Adrenal gland (tissue), 12 donors: ENCODE measurements around the gene PRPF40A. TPM values are rescaled to one million over a fixed set of nuclear protein-coding genes. Genes with fewer than 3 reads are reported as not detected.
A peak's percentile ranks its signal among the peaks of the same experiment; 100 is the strongest.
"Not testable (repeated sequence)": the region's sequence is repeated elsewhere in the genome, so short reads cannot be mapped to it uniquely, and the experiment has no call there.

Experiments used
- DNase-seq, 7 donors: peaks; one replicate each; pipeline ENCODE4 v3.0.0-alpha.2; 2019 to 2020
- H3K27ac ChIP-seq, 5 donors: fragments of 200-600 bp; sonication (generic) in 4 of 5; 1 replicate in 3 of 5; 2 replicates in 2 of 5; pipeline versions ENCODE4 v1.5.1 to v1.8.0; 2016 to 2020; ENCODE audit warnings: mild to moderate bottlenecking in 1 of 5
- H3K27me3 ChIP-seq: fragments of 200-600 bp; 2 replicates; pipeline ENCODE4 v1.8.0; 2021
- H3K36me3 ChIP-seq, 2 donors: fragments of 200-600 bp; replicated peaks in 1 of 2; 1 replicate in 1 of 2; 2 replicates in 1 of 2; pipeline versions ENCODE4 v1.5.1 to v1.8.0; 2018 to 2022
- H3K4me1 ChIP-seq, 2 donors: fragments of 200-600 bp; replicated peaks in 1 of 2; 1 replicate in 1 of 2; 2 replicates in 1 of 2; pipeline versions ENCODE4 v1.5.1 to v1.8.0; 2018 to 2021
- H3K4me3 ChIP-seq, 4 donors: fragments of 200-600 bp; sonication (generic) in 3 of 4; one replicate each; pipeline ENCODE4 v1.5.1; 2016 to 2018
- H3K9me3 ChIP-seq, 3 donors: fragments of 200-600 bp; sonication (generic) in 1 of 3; replicated peaks in 1 of 3; 1 replicate in 2 of 3; 2 replicates in 1 of 3; pipeline versions ENCODE4 v1.5.1 to v1.8.0; 2016 to 2021
- POLR2A ChIP-seq, 2 donors: fragments of 450-650 bp; IDR thresholded peaks; one replicate each; pipeline ENCODE4 v1.6.1; 2017; ENCODE audit warnings: antibody characterized with exemption in 2 of 2, mild to moderate bottlenecking in 2 of 2, moderate library complexity in 1 of 2
- WGBS, 4 donors: extraction: QIAGEN DNeasy Blood & Tissue Kit in 2 of 4; methylation state at CpG; one replicate each; pipeline versions ENCODE4 v1.1.5 to v1.1.7; 2013 to 2017; 5-methylcytosine and 5-hydroxymethylcytosine counted together
- intact Hi-C, 2 donors: fragments of 100-400 bp; cut with DNase I; formaldehyde crosslinking; loops; one replicate each; pipeline versions ENCODE4 v1.14.1 to v1.15.0; 2022 to 2023
- polyA plus RNA-seq, 3 donors: library from polyadenylated mRNA; stranded (reverse); fragments of 200-250 nt in 2 of 3; fragments of 350-450 nt in 1 of 3; fragmentation: Illumina TruSeq in 1 of 3; extraction: RNeasy Lipid Tissue Mini Kit (QIAGEN cat#74804) in 1 of 3; gene quantifications; one replicate each; pipeline ENCODE4 v1.2.3, GENCODE V29; 2013 to 2014
- total RNA-seq, 9 donors: library from RNA; depleted of rRNA in 4 of 9; stranded (reverse); fragments of >200 nt in 4 of 9; fragments of 120-200 nt in 1 of 9; fragmentation: NEBNext Ultra II Directional in 1 of 9; extraction: Animal tissue kit (Norgen Biotek cat#: 25700) in 1 of 9; gene quantifications; one replicate each; pipeline versions ENCODE4 v1.1.0 to v1.2.4, GENCODE V29; 2013 to 2023
- TF ChIP-seq, protein P1 (sequence below), 6 experiments: fragments of 450-650 bp in 4 of 6; fragments of 200-600 bp in 2 of 6; sonication (generic) in 1 of 6; IDR thresholded peaks; 1 replicate in 5 of 6; 2 replicates in 1 of 6; pipeline versions ENCODE4 v1.5.1 to v1.8.0; 2016 to 2021; ENCODE audit warnings: antibody characterized with exemption in 6 of 6, mild to moderate bottlenecking in 2 of 6, moderate library complexity in 1 of 6
- donor health status: healthy with polysubstance abuse.
- donor health status: Bipolar disorder and iron deficiency.
- donor health status: DM: yes; HTN: yes; CAD: no.
- donor health status: DM: no; HTN: no; CAD: no.
- donor health status: DM: no; HTN: no; CAD: no.
- donor health status: DM: yes; HTN: yes; CAD: no.

Gene PRPF40A
- total and polyA plus RNA-seq, 12 donors = 15.6 to 133 (median 68.9) TPM

DNA sequence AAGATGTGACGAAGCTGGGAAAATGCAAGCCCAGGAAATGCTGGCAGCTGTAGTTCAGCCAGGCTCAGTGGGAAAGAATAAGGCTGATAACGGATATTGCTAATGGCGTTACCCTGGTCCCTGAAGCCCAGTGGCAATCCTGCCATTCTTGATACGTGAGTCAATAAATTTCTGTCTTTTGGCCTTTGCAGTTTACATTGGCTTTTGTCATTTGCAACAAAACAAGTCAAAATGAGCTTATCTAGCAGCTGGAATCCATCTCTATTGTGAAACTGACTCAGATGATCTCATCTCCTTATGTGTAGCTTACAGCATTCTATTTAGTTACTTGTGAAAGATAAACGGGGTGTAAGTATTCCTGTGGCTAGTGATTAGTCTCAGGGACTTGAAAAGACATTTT, 44.9 kb upstream of the PRPF40A start:
- Histone ChIP-seq H3K9me3 (no peaks in the 10 kb centered on the region), H3K4me3 (peak overlapping the region in 1 of 4 donors; percentile 5), H3K27me3 (no peaks in the 10 kb centered on the region), H3K4me1 (no peaks in the 10 kb centered on the region), H3K27ac (peak overlapping the region in 2 of 5 donors; percentile 14 to 68), H3K36me3 (no peaks in the 10 kb centered on the region)
- peak in 2 of 7 donors; percentile 22 to 28 for DNase-seq
- TF ChIP-seq, protein P1, sequence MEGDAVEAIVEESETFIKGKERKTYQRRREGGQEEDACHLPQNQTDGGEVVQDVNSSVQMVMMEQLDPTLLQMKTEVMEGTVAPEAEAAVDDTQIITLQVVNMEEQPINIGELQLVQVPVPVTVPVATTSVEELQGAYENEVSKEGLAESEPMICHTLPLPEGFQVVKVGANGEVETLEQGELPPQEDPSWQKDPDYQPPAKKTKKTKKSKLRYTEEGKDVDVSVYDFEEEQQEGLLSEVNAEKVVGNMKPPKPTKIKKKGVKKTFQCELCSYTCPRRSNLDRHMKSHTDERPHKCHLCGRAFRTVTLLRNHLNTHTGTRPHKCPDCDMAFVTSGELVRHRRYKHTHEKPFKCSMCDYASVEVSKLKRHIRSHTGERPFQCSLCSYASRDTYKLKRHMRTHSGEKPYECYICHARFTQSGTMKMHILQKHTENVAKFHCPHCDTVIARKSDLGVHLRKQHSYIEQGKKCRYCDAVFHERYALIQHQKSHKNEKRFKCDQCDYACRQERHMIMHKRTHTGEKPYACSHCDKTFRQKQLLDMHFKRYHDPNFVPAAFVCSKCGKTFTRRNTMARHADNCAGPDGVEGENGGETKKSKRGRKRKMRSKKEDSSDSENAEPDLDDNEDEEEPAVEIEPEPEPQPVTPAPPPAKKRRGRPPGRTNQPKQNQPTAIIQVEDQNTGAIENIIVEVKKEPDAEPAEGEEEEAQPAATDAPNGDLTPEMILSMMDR (IDR thresholded peaks at IDR 0.05) = no peak
- no peak for TF ChIP-seq POLR2A (IDR thresholded peaks at IDR 0.05)
- WGBS, 4 donors = 55 to 65% (median 57%) methylated on average over 5 of the region's 5 CpGs
- intact Hi-C loops = no loop called here

DNA sequence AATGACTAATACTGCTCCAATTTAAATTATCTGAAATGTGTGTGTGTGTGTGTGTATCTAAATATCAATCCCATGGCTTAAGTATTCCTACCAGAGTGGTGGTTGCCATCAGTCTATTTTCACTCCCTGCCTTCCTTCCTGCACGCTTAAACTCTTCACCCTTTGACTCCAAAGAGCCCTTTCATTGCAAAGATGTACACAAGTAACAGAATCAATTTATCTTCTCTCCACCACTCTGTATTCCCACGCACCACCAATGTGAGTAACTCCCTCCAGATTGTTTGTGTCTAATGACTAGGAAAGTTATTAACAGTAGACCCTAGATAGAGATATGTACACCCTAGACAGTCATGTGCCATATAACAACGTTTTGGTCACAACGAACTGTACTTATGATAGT, 44.0 kb upstream of the PRPF40A start:
- no peak for DNase-seq
- 81 to 93% (median 87%) methylated on average over 4 of the region's 4 CpGs for whole genome bisulfite sequencing, 4 donors
- H3K27me3 ChIP-seq = no peaks in the 10 kb centered on the region
- intact Hi-C loops = no loop called here
- no peak for TF ChIP-seq POLR2A (IDR thresholded peaks at IDR 0.05)
- TF ChIP-seq, protein P1 (IDR thresholded peaks at IDR 0.05) = no peak
- no peaks in the 10 kb centered on the region for H3K4me1 ChIP-seq
- no peaks in the 10 kb centered on the region for H3K9me3 ChIP-seq
- H3K4me3 ChIP-seq = no peak overlapping the region
- no peak overlapping the region for H3K27ac ChIP-seq
- H3K36me3 ChIP-seq = no peaks in the 10 kb centered on the region

DNA sequence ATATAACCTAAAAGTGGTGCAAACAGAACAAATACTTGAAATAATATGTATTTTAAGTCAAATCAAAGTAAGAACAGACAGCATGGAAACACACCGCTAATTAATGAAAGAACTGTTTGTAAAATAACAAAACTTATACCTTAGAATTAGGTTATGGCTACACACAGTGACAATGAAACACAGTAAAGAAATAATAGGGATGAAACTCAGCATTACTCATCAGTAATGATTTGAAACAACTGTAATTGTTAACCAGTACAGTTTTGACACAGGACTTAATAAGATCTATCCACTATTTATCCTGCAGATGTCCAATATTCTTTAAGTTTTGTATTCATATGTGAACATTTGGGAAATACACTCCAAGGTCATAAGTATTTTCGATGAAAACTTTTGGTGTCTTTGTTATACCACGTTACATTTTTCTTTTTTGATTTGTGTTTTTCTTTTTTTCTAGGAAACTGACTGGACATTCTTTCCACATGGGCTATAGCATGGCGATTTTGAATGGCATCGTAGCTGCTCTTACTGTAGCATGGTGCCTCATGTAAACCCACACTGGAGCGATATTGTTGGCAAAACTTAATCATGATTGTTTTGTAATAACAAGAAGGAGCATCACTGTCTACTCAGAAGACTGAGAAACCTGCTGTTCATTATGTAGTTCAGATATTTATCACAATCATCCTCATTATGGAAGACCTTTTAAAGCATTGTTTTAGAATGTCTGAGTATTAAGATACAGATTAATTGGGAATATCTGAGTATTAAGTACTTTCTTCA, 42.2 kb upstream of the PRPF40A start:
- Histone ChIP-seq H3K4me3 (no peak overlapping the region), H3K27ac (no peak overlapping the region), H3K4me1 (no peaks in the 10 kb centered on the region), H3K27me3 (no peaks in the 10 kb centered on the region), H3K36me3 (no peaks in the 10 kb centered on the region), H3K9me3 (no peaks in the 10 kb centered on the region)
- 92 to 99% (median 94%) methylated on average over 6 of the region's 6 CpGs for WGBS, 4 donors
- intact Hi-C loops = no loop called here
- no peak for DNase-seq
- TF ChIP-seq, protein P1 (IDR thresholded peaks at IDR 0.05) = no peak
- no peak for TF ChIP-seq POLR2A (IDR thresholded peaks at IDR 0.05)

DNA sequence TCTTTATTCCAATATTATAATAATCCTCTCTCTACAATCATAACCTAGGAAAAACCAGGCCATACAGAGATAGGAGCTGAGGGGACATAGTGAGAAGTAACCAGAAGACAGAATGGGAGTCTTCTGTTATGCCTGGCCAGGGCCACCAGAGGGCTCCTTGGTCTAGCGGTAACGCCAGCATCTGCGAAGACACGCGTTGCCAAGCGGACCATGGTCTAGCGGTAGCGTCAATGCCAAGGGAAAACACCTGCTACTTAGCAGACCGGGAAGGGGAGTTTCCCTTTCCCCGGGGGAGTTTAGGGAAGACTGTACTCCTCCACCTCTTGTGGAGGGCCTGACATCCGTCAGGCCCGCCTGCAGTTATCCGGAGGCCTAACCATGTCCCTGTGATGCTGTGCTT, 37.8 kb upstream of the PRPF40A start:
- peak in 6 of 7 donors; percentile 20 to 59 (median 32) for DNase-seq
- intact Hi-C loops = no loop called here
- Histone ChIP-seq H3K9me3 (no peaks in the 10 kb centered on the region), H3K27ac (no peak overlapping the region), H3K4me3 (no peak overlapping the region), H3K27me3 (no peaks in the 10 kb centered on the region), H3K36me3 (no peaks in the 10 kb centered on the region), H3K4me1 (no peaks in the 10 kb centered on the region)
- TF ChIP-seq, protein P1 (IDR thresholded peaks at IDR 0.05) = peak in 4 of 6 experiments; percentile 12 to 45 (median 36)
- no peak for TF ChIP-seq POLR2A (IDR thresholded peaks at IDR 0.05)
- WGBS, 4 donors = 83 to 92% (median 85%) methylated on average over 13 of the region's 13 CpGs

DNA sequence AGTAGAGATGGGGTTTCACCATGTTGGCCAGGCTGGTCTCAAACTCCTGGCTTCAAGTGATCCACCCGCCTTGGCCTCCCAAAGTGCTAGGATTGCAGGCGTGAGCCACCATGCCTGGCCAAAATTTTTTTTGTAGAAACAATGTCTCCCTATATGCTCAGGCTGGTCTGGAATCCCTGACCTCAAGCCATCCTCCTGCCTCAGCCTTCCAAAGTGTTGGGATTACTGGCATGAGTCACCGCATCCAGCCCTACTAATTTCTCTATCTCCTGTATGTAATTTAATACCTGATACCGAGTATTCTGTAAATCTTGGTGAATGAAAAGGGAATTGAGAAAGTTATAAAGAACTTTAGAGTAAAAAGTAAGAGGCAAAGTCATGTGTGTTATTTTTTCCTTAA, 30.5 kb upstream of the PRPF40A start:
- H3K27me3 ChIP-seq = not testable (repeated sequence)
- 71 to 92% (median 87%) methylated on average over 4 of the region's 4 CpGs for WGBS, 4 donors

More for the DNA sequence above, 30.5 kb upstream of the PRPF40A start:
- DNase-seq, H3K4me3 ChIP-seq, H3K9me3 ChIP-seq, H3K36me3 ChIP-seq, H3K27ac ChIP-seq, H3K4me1 ChIP-seq: not testable (repeated sequence)
- intact Hi-C loops = loop anchor here in 1 of 2 donors (10.0 kb wide), 1 partner anchor 777 kb away; no protein-coding TSS in a partner anchor
